AG04449 (cell line): Measurements from ENCODE around the gene CDK5.
"Not testable (repeated sequence)": the region's sequence is repeated elsewhere in the genome, so short reads cannot be mapped to it uniquely, and the experiment has no call there.

Experiments
- CTCF ChIA-PET: fragments of 350-600 bp; formaldehyde crosslinking; extraction: SDS; loops from one replicate; lab custom pipeline; 2021; ENCODE audit warnings: antibody characterized with exemption; lab: Yijun Ruan, JAX
- POLR2A ChIA-PET: fragments of 400-600, 350-600 bp; formaldehyde crosslinking; extraction: SDS; loops from one replicate; lab custom pipeline; 2020; ENCODE audit warnings: antibody characterized with exemption, inconsistent platforms; lab: Yijun Ruan, JAX
- DNase-seq: peaks from one replicate; pipeline ENCODE4 v3.0.0-alpha.2; 2010; ENCODE audit warnings: low read depth, low spot score
- H3K4me3 ChIP-seq: 2 replicates; pipeline ENCODE4 v1.5.1; 2011; ENCODE audit warnings: low read depth, mild to moderate bottlenecking, control low read depth, low read length
- CTCF ChIP-seq: IDR thresholded peaks from one replicate; pipeline ENCODE4 v1.5.1; 2011; ENCODE audit warnings: mild to moderate bottlenecking, moderate library complexity, low read length, control low read depth, inconsistent platforms; ENCODE audit not compliant: insufficient read depth; ENCODE audit errors: missing control alignments

Gene CDK5

DNA sequence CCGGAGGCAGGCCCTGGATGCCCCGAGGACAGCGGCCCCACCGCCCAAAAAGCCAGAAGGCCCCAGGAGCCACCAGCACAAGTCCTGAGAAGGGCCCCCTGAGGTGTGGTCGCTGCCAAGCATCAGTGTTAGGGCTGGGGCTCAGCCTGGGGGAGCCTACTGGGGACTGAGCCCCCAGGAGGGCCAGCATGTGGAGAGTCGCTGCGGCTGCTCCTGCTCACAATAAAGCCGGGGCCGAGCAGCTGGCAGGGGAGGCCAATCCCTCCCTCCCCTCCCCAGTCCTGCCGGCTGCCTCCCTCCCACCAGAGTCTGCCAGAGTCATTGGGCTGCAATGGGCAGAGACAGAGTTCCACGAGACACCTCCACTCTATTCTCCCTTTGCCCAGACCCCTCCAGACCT is 12.4 kb downstream of the CDK5 start:
- no peak for TF ChIP-seq CTCF
- ChIA-PET CTCF (interaction anchor here (0.8 kb wide), 1 partner anchor 65 kb away, joined by 3 read pairs; no protein-coding TSS in a partner anchor), POLR2A (interaction anchor here (1.0 kb wide), 1 partner anchor 17 kb away, joined by 4 read pairs; the partner anchor contains the start of gene ABCB8)
- no peak for DNase-seq
- no peak overlapping the region for H3K4me3 ChIP-seq

DNA sequence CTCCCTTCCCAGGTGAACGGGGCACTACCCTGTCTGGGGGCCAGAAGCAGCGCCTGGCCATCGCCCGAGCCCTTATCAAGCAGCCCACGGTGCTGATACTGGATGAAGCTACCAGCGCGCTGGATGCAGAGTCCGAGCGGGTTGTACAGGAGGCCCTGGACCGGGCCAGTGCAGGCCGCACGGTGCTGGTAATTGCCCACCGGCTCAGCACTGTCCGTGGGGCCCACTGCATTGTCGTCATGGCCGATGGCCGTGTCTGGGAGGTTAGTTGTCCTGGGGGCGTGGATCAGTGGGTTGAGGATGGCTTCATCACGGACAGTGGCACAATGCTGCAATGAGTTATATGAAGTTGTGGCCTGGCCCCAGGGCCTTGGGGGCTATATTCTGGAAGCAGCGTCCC is 13.7 kb downstream of the CDK5 start:
- H3K4me3 ChIP-seq = no peak overlapping the region
- no peak for TF ChIP-seq CTCF
- ChIA-PET POLR2A (no interaction called here), CTCF (no interaction called here)
- DNase-seq = no peak

DNA sequence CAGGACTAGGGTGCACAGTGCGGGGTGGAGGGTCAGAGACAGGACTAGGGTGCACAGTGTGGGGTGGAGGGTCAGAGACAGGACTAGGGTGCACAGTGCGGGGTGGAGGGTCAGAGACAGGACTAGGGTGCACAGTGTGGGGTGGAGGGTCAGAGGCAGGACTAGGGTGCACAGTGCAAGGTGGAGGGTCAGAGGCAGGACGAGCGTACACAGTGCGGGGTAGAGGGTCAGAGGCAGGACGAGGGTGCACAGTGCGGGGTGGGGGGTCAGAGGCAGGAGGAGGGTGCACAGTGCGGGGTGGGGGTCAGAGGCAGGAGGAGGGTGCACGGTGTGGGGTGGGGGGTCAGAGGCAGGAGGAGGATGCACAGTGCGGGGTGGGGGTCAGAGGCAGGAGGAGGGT is 14.2 kb downstream of the CDK5 start:
- DNase-seq, POLR2A ChIA-PET, H3K4me3 ChIP-seq, CTCF ChIA-PET: not testable (repeated sequence)

DNA sequence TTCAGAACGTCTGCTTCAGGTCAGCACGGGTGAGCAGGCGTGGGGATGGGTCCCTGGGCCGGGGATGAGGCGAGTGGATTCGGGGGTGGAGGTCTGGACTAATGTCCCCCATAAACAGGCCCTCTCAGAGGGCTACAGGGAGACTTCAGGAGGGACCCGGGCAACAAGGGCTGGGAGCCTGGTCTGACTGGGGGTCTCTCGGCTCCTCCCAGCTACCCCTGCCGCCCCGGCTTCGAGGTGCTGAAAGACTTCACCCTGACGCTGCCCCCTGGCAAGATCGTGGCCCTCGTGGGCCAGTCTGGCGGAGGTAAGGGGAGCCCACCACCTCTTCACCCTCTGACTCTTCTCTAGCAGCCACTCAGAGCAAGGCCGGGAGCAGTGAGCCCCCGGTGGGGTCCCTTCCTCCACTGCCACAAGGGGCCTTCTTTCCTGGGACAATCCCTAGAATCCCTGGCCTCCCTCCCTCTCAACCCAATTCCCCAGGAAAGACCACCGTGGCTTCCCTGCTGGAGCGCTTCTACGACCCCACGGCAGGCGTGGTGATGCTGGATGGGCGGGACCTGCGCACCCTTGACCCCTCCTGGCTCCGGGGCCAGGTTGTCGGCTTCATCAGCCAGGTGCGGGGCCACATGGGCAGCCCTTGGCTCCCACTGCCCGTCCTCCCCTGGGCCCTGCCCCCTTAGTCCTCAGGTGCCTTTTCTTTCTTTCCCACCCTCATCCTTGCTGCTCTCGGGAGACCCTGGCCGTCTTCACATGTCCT is 16.9 kb downstream of the CDK5 start:
- TF ChIP-seq CTCF = no peak
- ChIA-PET POLR2A (no interaction called here), CTCF (interaction anchor here (2.1 kb wide), 1 partner anchor 22 kb away, joined by 7 read pairs; no protein-coding TSS in a partner anchor)
- no peak overlapping the region for H3K4me3 ChIP-seq
- DNase-seq = no peak

GRCh38 chr7:151039850-151040548 is 17.7 kb downstream of the CDK5 start:
- CTCF ChIA-PET = interaction anchor here (1.0 to 2.6 kb wide), 5 partner anchors 19 to 73 kb away, joined by 3 to 15 read pairs (median 5); partner anchors contain the start of gene SLC4A2

More at GRCh38 chr7:151039850-151040548, 17.7 kb downstream of the CDK5 start:
- POLR2A ChIA-PET = interaction anchor here (1.0 to 1.2 kb wide), 4 partner anchors 11 to 79 kb away, joined by 3 to 13 read pairs (median 6); partner anchors contain the start of gene ABCB8
- TF ChIP-seq CTCF = no peak
- no peak for DNase-seq
- H3K4me3 ChIP-seq = no peak overlapping the region
